T-helper 1 cell treated with Interleukin-12 subunit alpha and Interleukin-12 subunit beta and Interleukin-4 antibody, amounts not matched to agents 30 ng/mL and 1 ng/mL, for 36 hours (primary cell): ENCODE measurements around the gene KCNG2. TPM values are rescaled to one million over a fixed set of nuclear protein-coding genes. Genes with fewer than 3 reads are reported as not detected.

Experiments used
- intact Hi-C: fragments of 100-400 bp; cut with micrococcal nuclease; formaldehyde crosslinking; loops from one replicate; pipeline ENCODE4 v1.15.1; 2024
- total RNA-seq: library from RNA; stranded (reverse); gene quantifications from 2 replicates; pipeline ENCODE4 v1.2.3, GENCODE V29; 2022

Gene KCNG2
- total RNA-seq, 1 donor from 2014 or later: not detected

DNA sequence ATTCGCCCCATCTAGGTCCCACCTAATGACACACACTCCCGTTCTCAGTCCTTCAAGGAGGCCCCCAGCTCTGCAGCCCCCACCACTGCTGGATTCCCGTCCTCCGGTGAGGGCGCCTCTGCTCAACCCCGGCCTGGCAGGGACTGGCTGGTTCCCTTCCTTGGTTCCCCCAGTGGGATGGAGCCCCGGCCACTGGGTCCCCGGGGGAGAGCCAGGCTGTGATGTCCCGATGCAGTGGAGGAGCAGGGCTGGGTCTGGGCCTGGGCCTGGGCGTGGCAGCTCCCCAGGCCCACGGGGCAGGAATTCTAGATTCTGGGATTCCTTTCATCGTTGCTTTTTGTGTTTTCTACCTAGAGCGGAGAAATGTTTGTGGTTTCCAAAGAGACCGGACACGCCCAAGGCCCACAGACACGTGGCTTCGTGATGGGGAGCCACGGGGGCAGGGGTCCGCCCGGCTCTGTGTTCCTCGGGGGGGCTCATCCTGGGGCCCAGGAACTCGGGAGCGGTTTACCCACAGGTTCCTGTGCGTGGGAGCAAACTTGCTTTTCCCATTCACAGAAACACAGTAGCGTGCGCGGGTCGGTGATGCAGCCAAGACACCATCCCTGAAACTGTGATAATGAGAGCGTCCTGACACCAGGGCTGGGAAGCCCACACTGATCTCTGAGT lies 86.7 kb downstream of the KCNG2 start:
- intact Hi-C loops: no loop called here

DNA sequence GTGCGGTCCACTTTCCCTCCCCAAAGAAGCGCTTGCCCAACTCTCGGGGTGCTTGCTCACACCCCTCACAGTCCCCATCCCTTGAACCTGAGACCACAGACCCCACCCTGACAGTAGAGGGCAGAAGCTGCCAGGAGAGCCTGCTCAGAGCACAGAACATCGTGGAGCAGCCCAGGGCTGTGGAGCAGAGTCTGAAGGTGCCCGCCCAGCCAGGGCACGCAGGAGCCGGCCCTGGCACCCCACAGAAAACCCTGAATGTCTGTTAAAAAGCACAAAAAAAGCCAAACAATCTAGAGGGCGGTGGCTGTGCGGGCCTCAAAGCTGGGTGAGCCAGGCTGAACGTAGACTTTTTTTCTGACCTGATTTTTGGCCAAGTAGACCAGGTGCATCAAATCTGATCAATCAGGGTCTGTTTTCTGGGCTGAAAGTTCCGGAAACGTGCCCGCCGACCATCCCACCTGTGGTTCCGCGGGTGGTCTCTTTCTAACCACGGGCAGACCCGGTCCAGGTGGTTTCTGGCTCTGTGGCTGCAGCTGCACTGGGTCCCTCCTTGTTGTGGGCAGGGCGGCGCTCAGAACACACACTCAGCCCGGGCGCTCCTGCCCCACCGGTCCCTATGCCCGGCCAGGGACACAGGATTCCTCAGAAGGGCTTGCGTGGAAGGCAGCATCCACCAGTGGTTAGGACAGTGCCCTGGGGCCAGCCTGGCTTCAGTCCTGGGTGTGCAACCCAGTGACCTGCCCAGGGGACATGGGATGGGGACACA lies 87.4 kb downstream of the KCNG2 start:
- intact Hi-C loops: no loop called here

- intact Hi-C loops: no loop called here
These were observed 89.7 kb downstream of the KCNG2 start for GRCh38 chr18:79887181-79888000.

DNA sequence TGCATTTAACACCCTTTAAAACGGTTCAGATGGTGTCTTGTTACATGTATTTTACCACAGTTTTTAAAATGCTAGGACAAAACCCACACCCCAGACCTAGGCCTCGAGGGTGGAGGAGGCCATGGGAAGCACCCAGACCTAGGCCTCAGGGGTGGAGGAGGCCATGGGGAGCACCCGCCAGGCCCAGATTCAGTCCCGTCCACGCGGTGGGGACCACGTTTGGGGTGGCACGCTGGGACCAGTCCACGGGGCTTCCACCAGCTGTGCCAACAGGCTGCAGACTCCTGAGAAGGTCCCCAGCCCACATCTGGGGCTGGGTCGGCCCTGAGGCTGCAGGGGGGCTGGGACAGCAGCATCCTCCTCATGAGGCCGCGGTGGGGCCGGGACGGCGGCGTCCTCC lies 90.3 kb downstream of the KCNG2 start:
- intact Hi-C loops: no loop called here

GRCh38 chr18:79889569-79889968 lies 91.8 kb downstream of the KCNG2 start:
- intact Hi-C loops: no loop called here

GRCh38 chr18:79890674-79891073 lies 92.9 kb downstream of the KCNG2 start:
- intact Hi-C loops: no loop called here

- intact Hi-C loops: no loop called here
These were observed 99.0 kb downstream of the KCNG2 start for GRCh38 chr18:79896738-79897137.

DNA sequence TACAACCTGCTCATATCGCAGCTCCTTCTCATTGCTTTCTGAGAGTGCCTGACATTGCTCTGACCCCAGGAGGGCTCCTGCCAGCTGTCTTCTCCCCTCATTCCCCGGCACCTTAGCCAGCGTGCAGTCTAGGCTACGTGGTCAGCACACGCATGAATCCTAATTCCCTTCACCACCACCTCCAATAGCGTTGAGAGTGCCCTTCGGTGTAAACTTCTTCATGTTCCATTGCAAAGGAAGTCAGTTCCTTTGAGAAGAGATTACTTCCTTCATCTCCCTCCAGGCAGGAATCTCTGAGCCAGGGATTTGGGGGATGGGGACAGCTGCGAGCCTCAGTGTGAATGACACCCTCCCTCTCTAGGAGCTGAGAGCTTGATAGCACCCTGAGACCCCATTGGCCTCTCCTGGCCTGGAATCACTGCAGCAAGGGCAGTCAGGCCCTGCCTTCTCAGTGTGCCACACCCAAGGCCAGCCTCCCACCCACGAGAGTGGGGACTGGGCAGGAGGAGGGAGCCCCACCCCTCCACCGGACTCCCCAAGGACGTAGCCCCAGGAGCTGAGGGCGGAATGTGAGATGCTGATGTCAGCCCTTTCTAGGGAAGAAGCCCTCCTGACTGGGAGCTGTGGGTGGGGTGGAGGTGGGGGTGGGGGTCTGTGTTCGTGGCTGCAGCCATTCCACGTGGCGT lies 100.3 kb downstream of the KCNG2 start:
- intact Hi-C loops: no loop called here

DNA sequence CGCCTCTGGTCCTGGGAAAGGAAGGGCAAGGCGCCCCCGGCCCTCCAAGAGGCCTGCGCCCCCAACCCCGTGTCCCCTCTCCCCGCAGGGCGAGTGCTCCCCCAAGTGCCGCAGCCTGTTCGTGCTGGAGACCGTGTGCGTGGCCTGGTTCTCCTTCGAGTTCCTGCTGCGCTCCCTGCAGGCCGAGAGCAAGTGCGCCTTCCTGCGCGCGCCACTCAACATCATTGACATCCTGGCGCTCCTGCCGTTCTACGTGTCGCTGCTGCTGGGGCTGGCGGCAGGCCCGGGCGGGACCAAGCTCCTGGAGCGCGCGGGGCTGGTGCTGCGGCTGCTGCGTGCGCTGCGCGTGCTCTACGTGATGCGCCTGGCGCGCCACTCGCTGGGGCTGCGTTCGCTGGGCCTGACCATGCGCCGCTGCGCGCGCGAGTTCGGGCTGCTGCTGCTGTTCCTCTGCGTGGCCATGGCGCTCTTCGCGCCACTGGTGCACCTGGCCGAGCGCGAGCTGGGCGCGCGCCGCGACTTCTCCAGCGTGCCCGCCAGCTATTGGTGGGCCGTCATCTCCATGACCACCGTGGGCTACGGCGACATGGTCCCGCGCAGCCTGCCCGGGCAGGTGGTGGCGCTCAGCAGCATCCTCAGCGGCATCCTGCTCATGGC lies 101.3 kb downstream of the KCNG2 start:
- intact Hi-C loops: no loop called here

DNA sequence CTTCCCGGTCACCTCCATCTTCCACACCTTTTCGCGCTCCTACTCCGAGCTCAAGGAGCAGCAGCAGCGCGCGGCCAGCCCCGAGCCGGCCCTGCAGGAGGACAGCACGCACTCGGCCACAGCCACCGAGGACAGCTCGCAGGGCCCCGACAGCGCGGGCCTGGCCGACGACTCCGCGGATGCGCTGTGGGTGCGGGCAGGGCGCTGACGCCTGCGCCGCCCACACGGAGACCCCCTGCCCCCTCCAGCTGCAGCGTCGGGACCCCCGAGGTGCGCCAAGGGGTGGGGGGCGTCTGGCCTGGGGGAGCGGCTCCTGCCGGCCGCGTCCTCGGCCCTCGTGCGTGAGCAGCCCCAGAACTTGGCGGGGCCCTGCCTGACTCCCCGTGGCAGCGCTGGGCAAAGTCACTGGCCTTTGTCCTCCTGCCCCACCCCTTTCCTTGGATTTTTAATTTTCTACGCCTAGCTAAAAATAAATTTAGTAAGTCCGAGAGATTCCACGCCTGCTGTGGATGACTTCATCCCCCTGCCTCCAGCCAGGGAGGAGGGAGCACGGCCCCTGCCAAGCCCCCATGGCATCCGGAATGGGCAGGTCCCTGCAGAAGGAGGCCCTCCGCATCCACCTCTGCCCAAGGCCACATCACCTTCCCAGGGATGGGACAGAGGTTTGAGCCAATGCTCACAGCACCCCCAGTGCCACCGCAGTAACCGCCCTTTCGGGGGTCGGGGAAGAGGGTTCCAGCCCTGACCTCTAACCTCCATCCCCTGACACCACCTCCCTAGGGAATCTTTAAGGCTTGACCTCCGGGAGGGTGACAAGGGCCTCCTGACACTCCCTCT lies 102.1 kb downstream of the KCNG2 start:
- intact Hi-C loops: no loop called here

- intact Hi-C loops: no loop called here
These were observed 103.2 kb downstream of the KCNG2 start for GRCh38 chr18:79900610-79901570.

GRCh38 chr18:79901665-79902064 lies 103.9 kb downstream of the KCNG2 start:
- intact Hi-C loops: no loop called here

DNA sequence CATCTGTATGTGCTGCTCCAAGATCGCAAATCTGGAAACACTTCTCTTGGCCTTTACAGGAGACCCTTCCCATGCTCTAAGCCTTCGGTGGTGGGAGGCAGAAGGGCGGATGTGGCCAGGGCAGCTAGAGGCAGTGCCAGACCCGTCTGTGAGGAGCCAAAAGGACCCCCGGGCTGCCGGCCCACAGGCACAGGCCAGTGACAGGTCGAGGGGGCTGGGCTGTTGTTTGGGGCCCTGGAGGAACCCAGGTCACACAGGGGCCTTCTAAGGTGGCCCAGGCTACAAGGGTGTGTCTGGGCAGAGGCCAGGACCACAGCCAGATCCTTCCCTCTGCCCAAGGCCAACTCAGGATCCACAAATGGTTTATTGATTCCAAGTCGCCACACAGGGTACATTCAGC lies 104.3 kb downstream of the KCNG2 start:
- intact Hi-C loops: no loop called here

DNA sequence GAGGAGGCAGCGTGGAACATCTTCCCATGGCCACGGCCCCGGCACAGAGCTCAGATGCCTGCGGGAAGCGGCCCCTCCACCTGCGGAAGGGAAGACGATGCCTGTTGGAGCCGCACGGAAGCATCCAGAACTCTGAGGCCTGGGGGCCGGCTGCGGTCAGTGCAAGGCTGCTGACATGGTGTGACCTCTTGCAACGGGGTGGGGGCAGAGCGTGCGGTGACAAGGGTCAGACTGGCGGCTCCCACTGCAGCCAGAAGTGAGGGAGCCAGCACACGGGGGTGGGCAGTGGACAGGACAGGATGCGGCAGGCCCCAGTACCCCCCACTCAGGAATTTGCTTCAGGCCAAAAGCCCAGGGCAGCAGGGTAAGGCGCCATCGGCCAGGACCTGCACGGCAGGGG lies 104.9 kb downstream of the KCNG2 start:
- intact Hi-C loops: no loop called here

DNA sequence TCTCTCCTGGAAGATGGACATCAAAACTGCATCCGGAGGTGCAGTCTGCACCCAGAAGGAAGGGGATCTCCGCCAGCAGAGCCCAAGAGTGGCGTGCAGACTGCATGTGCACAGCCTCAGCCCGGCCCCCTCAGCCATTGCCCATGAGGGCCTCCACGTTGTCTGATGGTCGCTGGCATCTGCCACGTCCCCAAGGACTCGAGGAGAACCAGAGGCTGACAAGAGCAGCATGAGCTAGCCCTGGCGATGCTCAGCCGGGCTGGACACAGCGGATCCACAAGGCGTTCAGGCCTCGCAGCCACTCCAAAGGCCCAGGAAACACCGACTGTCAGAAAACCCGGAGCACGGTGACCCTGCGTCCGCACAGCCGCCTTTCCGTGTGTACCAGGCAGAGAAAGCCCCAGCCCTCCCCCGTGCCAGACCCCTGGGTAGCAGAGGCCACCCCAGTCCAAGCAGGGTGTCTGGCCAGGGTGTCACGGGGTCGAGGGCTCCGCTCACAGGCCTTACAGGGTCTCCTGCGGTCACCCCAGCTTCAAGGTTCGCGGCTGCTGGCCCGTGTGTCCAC lies 105.4 kb downstream of the KCNG2 start:
- intact Hi-C loops: no loop called here

DNA sequence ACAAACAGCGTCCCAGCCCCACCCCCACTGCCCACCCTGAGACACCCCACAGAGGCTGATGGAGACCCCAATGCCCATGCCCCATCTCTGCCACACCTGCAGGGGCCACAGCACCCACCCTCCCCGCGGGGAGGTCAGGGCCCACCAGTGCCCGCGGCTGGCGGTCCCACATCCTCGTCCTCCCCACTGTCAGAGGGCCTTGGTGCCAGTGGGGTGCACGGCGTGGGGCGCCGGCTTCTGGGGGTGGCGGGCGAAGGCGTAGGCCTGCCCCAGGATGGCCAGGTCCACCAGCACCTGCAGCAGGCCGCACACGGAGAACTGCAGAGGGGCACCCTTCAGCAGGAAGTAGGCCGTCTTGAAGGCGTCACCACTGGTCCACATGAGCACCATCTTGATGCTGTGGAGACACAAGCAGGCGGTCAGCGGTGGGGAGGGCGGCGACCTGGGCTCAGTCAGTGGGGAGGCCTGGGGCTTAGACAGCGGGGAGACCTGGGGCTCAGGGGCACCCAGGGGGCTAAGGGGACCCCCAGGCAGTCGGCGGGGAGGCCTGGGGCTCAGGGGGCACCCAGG lies 106.1 kb downstream of the KCNG2 start:
- intact Hi-C loops: no loop called here

DNA sequence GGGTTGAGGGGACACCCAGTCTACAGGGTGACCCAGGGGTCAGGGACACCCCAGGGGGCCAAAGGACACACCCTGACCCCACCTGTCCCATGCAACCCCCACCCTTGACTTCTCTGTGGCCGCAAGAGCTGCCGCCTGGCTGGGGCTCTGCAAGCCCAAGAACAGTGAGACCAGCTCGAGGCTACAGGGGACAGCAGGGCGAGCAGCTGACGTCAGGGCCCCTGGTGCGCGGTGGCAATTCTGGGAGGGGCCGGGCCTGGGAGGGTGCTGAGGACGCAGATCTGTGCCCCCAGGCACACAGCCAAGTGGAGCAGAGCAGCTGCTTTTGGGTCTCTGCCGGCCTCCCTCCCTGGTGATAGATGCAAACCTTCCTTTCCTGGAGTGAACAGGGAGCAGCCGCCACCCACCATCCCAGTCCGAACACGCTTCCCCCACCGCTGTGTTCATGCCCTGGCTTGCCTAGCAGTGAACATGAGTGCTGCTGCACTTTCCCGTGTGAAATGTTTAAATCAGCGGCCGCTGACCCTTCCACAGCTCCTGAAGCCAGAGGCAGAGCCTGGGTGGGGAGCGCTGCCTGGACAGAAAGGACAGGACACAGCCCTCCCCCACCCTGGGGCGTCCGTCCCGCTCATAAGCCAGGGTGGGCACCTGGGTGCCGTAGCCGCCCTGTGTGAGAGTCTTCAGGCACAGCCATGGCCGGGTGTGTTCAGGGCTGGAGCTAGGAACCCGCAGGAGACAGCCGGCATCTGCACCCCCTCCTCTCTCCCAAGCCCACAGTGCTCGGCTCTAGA lies 106.8 kb downstream of the KCNG2 start:
- intact Hi-C loops: no loop called here
